Right lobe of liver (tissue), 6 donors: ENCODE data around the gene DTX1. TPM values are rescaled to one million over a fixed set of nuclear protein-coding genes. Genes with fewer than 3 reads are reported as not detected.
A peak's percentile ranks its signal among the peaks of the same experiment; 100 is the strongest.

Experiments used
- ATAC-seq, 4 donors: fragments of 200-7000 bp; cut with Tn5 transposase; one replicate each; pipeline ENCODE4 v1.9.1; 2020; ENCODE audit warnings: mild to moderate bottlenecking in 4 of 4, moderate library complexity in 4 of 4
- DNase-seq, 3 donors: peaks; one replicate each; pipeline ENCODE4 v3.0.0-alpha.2; 2020
- H3K27ac ChIP-seq, 3 donors: fragments of 200-600 bp; one replicate each; pipeline ENCODE4 v1.8.0; 2022
- H3K27me3 ChIP-seq, 2 donors: fragments of 200-600 bp; one replicate each; pipeline ENCODE4 v1.8.0; 2022
- H3K36me3 ChIP-seq, 4 donors: fragments of 200-600 bp; sonication (generic) in 1 of 4; one replicate each; pipeline versions ENCODE4 v1.5.1 to v1.8.0; 2017 to 2022; ENCODE audit warnings: control low read depth in 1 of 4
- H3K4me1 ChIP-seq, 4 donors: fragments of 200-600 bp; sonication (generic) in 1 of 4; one replicate each; pipeline versions ENCODE4 v1.5.1 to v1.8.0; 2017 to 2022; ENCODE audit warnings: control low read depth in 1 of 4
- H3K4me3 ChIP-seq, 3 donors: fragments of 200-600 bp; one replicate each; pipeline ENCODE4 v1.8.0; 2022
- H3K9me3 ChIP-seq, 4 donors: fragments of 200-600 bp; sonication (generic) in 1 of 4; one replicate each; pipeline versions ENCODE4 v1.5.1 to v1.8.0; 2017 to 2022; ENCODE audit warnings: control low read depth in 1 of 4
- POLR2A ChIP-seq: fragments of 450-650 bp; IDR thresholded peaks from one replicate; pipeline ENCODE4 v1.6.1; 2017; ENCODE audit warnings: antibody characterized with exemption, mild to moderate bottlenecking
- WGBS: methylation state at CpG from one replicate; pipeline ENCODE4 v1.1.6; 2018; ENCODE audit warnings: low coverage, low lambda C conversion rate; ENCODE audit not compliant: insufficient coverage; ENCODE audit errors: missing lambda C conversion rate; 5-methylcytosine and 5-hydroxymethylcytosine counted together
- intact Hi-C, 2 donors: fragments of 100-400 bp; cut with DNase I; formaldehyde crosslinking; loops; one replicate each; pipeline versions ENCODE4 v1.11.2 to v1.14.1; 2022
- total RNA-seq, 6 experiments: library from RNA; depleted of rRNA in 2 of 6; stranded (reverse); fragments of >200 nt in 2 of 6; fragmentation: NEBNext Ultra II Directional in 3 of 6; extraction: Animal tissue kit (Norgen Biotek cat#: 25700) in 3 of 6; gene quantifications; one replicate each; pipeline versions ENCODE4 v1.1.0 to v1.2.4, GENCODE V29; 2016 to 2023
- TF ChIP-seq, protein P1 (sequence below), 4 donors: fragments of 200-600 bp in 3 of 4; fragments of 450-650 bp in 1 of 4; IDR thresholded peaks; one replicate each; pipeline versions ENCODE4 v1.5.1 to v1.8.0; 2016 to 2022; ENCODE audit warnings: antibody characterized with exemption in 4 of 4, mild to moderate bottlenecking in 2 of 4
- donor health status: DM: no; HTN: yes; CAD: no.
- donor health status: DM: no; HTN: no; CAD: no.
- donor health status: DM: no; HTN: no; CAD: no.
- donor health status: DM: no; HTN: yes; CAD: no.
- donor health status: DM: no; HTN: yes; CAD: no.

DTX1 gene
- total RNA-seq, 6 experiments from 2014 or later: 1.4 to 51.2 (median 20.0) TPM

DNA sequence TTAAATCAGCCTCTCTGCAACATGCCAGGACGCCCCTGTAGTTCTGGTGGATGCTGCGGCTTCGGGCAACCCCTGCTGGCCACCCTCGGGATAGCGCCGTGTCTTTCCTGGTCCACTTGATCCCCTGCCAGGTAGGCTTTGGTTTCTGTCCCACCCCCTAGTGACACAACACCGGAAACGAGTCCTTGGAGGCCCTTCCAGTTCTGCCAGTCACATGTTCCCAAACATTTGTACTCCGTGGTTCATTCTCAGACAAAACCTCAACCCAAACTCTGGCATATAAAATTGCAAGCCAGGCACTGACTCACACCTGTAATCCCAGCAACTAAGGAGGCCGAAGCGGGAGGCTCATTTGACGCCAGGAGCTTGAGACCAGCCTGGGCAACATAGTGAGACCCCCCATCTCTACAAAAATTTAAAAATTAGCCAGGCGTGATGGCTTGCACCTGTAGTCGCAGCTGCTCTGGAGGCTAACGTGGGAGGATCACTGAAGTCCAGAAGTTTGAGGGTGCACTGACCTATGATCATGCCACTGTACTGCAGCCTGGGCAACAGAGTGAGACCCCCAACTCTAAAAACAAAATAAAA is 42.0 kb downstream of the DTX1 start:
- intact Hi-C loops: loop anchor here (5.0 kb wide), 2 partner anchors 46 to 51 kb away; no protein-coding TSS in a partner anchor
- H3K27ac ChIP-seq: peak overlapping the region in 1 of 3 donors; percentile 40
- H3K27me3 ChIP-seq: no peaks in the 10 kb centered on the region
- no peak overlapping the region for H3K4me3 ChIP-seq
- peak; percentile 85 to 94 (median 86) for DNase-seq
- WGBS: 25% methylated on average over 12 of the region's 15 CpGs
- no peak for TF ChIP-seq POLR2A
- TF ChIP-seq, protein P1, sequence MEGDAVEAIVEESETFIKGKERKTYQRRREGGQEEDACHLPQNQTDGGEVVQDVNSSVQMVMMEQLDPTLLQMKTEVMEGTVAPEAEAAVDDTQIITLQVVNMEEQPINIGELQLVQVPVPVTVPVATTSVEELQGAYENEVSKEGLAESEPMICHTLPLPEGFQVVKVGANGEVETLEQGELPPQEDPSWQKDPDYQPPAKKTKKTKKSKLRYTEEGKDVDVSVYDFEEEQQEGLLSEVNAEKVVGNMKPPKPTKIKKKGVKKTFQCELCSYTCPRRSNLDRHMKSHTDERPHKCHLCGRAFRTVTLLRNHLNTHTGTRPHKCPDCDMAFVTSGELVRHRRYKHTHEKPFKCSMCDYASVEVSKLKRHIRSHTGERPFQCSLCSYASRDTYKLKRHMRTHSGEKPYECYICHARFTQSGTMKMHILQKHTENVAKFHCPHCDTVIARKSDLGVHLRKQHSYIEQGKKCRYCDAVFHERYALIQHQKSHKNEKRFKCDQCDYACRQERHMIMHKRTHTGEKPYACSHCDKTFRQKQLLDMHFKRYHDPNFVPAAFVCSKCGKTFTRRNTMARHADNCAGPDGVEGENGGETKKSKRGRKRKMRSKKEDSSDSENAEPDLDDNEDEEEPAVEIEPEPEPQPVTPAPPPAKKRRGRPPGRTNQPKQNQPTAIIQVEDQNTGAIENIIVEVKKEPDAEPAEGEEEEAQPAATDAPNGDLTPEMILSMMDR (IDR thresholded peaks at IDR 0.05): peak; percentile 91 to 98 (median 94)
- peak; percentile 94 to 98 (median 96) for ATAC-seq
- no peaks in the 10 kb centered on the region for H3K9me3 ChIP-seq
- H3K36me3 ChIP-seq: no peaks in the 10 kb centered on the region
- H3K4me1 ChIP-seq: peaks cover 0 to 11% (median under 1%) of the 10 kb centered on the region in 4 donors

GRCh38 chr12:113099364-113099763 is 42.8 kb downstream of the DTX1 start:
- DNase-seq (no peak), ATAC-seq (no peak)
- Histone ChIP-seq H3K4me3 (no peak overlapping the region), H3K27me3 (no peaks in the 10 kb centered on the region), H3K27ac (peak overlapping the region in 1 of 3 donors; percentile 40), H3K36me3 (no peaks in the 10 kb centered on the region), H3K4me1 (peaks cover 0 to 11% (median 0%) of the 10 kb centered on the region in 4 donors), H3K9me3 (no peaks in the 10 kb centered on the region)
- intact Hi-C loops: loop anchor here (5.0 kb wide), 2 partner anchors 47 to 52 kb away; no protein-coding TSS in a partner anchor
- TF ChIP-seq, protein P1 (IDR thresholded peaks at IDR 0.05): no peak
- no peak for TF ChIP-seq POLR2A

- H3K27ac ChIP-seq: no peak overlapping the region
- H3K9me3 ChIP-seq: no peaks in the 10 kb centered on the region
- H3K27me3 ChIP-seq: no peaks in the 10 kb centered on the region
- no peak for TF ChIP-seq POLR2A
- TF ChIP-seq, protein P1 (IDR thresholded peaks at IDR 0.05): no peak
- WGBS: no CpG with 5 or more reads among the region's 12 CpGs
- no peak overlapping the region for H3K4me3 ChIP-seq
- DNase-seq: no peak
- peaks cover 0 to 11% (median 0%) of the 10 kb centered on the region in 4 donors for H3K4me1 ChIP-seq
- H3K36me3 ChIP-seq: no peaks in the 10 kb centered on the region
- intact Hi-C loops: loop anchor here (5.0 kb wide), 2 partner anchors 47 to 52 kb away; no protein-coding TSS in a partner anchor
- no peak for ATAC-seq
These were observed 43.2 kb downstream of the DTX1 start for GRCh38 chr12:113099764-113100163.

DNA sequence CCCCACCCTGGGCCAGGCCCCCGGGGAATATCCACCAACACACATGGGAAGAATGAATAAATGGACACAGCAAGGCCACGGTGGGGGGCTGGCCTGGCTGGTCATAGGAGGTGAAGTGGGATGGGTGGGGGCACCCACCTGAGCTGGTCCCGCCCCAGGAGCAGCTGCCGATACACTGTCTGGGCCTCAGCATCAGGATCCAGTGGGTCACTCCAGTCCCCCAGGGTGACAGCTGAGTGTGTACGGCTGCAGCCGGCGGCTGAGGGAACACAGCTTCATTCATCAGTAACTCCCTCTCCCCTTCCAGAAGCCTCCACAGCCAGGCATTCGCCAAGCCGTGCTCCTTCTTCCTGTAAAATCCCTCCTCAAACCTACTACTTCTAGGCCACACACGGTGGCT is 45.2 kb downstream of the DTX1 start:
- DNase-seq (no peak), ATAC-seq (no peak)
- WGBS: 92% methylated on average over 2 of the region's 10 CpGs
- Histone ChIP-seq H3K36me3 (no peaks in the 10 kb centered on the region), H3K9me3 (no peaks in the 10 kb centered on the region), H3K27me3 (no peaks in the 10 kb centered on the region), H3K4me1 (peaks cover 0 to 11% (median 0%) of the 10 kb centered on the region in 4 donors), H3K4me3 (no peak overlapping the region), H3K27ac (no peak overlapping the region)
- intact Hi-C loops: no loop called here
- TF ChIP-seq POLR2A: no peak

- 85% methylated on average over 5 of the region's 5 CpGs for WGBS
- TF ChIP-seq, protein P1 (IDR thresholded peaks at IDR 0.05): no peak
- TF ChIP-seq POLR2A: no peak
- intact Hi-C loops: no loop called here
- no peaks in the 10 kb centered on the region for H3K27me3 ChIP-seq
- H3K9me3 ChIP-seq: no peaks in the 10 kb centered on the region
- no peak overlapping the region for H3K4me3 ChIP-seq
- no peak overlapping the region for H3K27ac ChIP-seq
- no peaks in the 10 kb centered on the region for H3K36me3 ChIP-seq
- DNase-seq (no peak), ATAC-seq (no peak)
- peaks cover 0 to 9% (median 0%) of the 10 kb centered on the region in 4 donors for H3K4me1 ChIP-seq
These were observed 46.3 kb downstream of the DTX1 start for GRCh38 chr12:113102811-113103210.
